Measurements from ENCODE around the gene ADIPOQ.
"Not testable (repeated sequence)": the region's sequence is repeated elsewhere in the genome, so short reads cannot be mapped to it uniquely, and the experiment has no call there.

ADIPOQ gene

GRCh38 chr3:186841620-186842019 is 890 bp upstream of the ADIPOQ start:
- Histone ChIP-seq H3K36me3 (ENCODE audit: insufficient read depth, low read length) (no peaks in the 10 kb centered on the region), H3K9me3 (ENCODE audit: low read depth, low read length) (no peaks in the 10 kb centered on the region), H3K9ac (ENCODE audit: insufficient read length) (no peak overlapping the region), H3K27ac (no peak overlapping the region), H3K4me3 (no peak overlapping the region)
- TF ChIP-seq FOXP2 (optimal IDR thresholded peaks at IDR 0.05; ENCODE audit: control extremely low read depth, extremely low read length, insufficient read depth) = no peak
- no peak for TF ChIP-seq POLR2AphosphoS5 (IDR thresholded peaks at IDR 0.05; ENCODE audit: borderline replicate concordance, low read depth, low read length)
- TF ChIP-seq EZH2 (IDR thresholded peaks at IDR 0.05) = no peak
- no peak for DNase-seq (ENCODE audit: low read depth, low spot score)

GRCh38 chr3:186843039-186843432 is 526 bp downstream of the ADIPOQ start:
- H3K9ac ChIP-seq (ENCODE audit: insufficient read length) = no peak overlapping the region
- H3K27ac ChIP-seq = no peak overlapping the region
- DNase-seq (ENCODE audit: low read depth, low spot score) = no peak
- TF ChIP-seq POLR2AphosphoS5 (IDR thresholded peaks at IDR 0.05; ENCODE audit: borderline replicate concordance, low read depth, low read length) = no peak
- TF ChIP-seq EZH2 (IDR thresholded peaks at IDR 0.05) = no peak
- TF ChIP-seq FOXP2 (optimal IDR thresholded peaks at IDR 0.05; ENCODE audit: control extremely low read depth, extremely low read length, insufficient read depth) = no peak
- H3K9me3 ChIP-seq (ENCODE audit: low read depth, low read length) = no peaks in the 10 kb centered on the region
- H3K36me3 ChIP-seq (ENCODE audit: insufficient read depth, low read length) = no peaks in the 10 kb centered on the region
- H3K4me3 ChIP-seq = no peak overlapping the region

- Histone ChIP-seq H3K9ac (ENCODE audit: insufficient read length) (no peak overlapping the region), H3K9me3 (ENCODE audit: low read depth, low read length) (no peaks in the 10 kb centered on the region), H3K4me3 (no peak overlapping the region), H3K36me3 (ENCODE audit: insufficient read depth, low read length) (no peaks in the 10 kb centered on the region), H3K27ac (no peak overlapping the region)
- TF ChIP-seq POLR2AphosphoS5 (IDR thresholded peaks at IDR 0.05; ENCODE audit: borderline replicate concordance, low read depth, low read length) = no peak
- no peak for TF ChIP-seq FOXP2 (optimal IDR thresholded peaks at IDR 0.05; ENCODE audit: control extremely low read depth, extremely low read length, insufficient read depth)
- DNase-seq (ENCODE audit: low read depth, low spot score) = no peak
These were observed 2.4 kb downstream of the ADIPOQ start for GRCh38 chr3:186844908-186845307.

- Histone ChIP-seq H3K4me3 (no peak overlapping the region), H3K27ac (no peak overlapping the region), H3K36me3 (ENCODE audit: insufficient read depth, low read length) (no peaks in the 10 kb centered on the region), H3K9me3 (ENCODE audit: low read depth, low read length) (no peaks in the 10 kb centered on the region), H3K9ac (ENCODE audit: insufficient read length) (no peak overlapping the region)
- TF ChIP-seq EZH2 (IDR thresholded peaks at IDR 0.05) (no peak), FOXP2 (optimal IDR thresholded peaks at IDR 0.05; ENCODE audit: control extremely low read depth, extremely low read length, insufficient read depth) (no peak)
- no peak for DNase-seq (ENCODE audit: low read depth, low spot score)
These were observed 3.2 kb downstream of the ADIPOQ start for GRCh38 chr3:186845756-186846155.

- H3K36me3 ChIP-seq (ENCODE audit: insufficient read depth, low read length) = no peaks in the 10 kb centered on the region
- H3K9ac ChIP-seq (ENCODE audit: insufficient read length) = no peak overlapping the region
- no peak for TF ChIP-seq FOXP2 (optimal IDR thresholded peaks at IDR 0.05; ENCODE audit: control extremely low read depth, extremely low read length, insufficient read depth)
- H3K4me3 ChIP-seq = no peak overlapping the region
- no peak for DNase-seq (ENCODE audit: low read depth, low spot score)
- H3K27ac ChIP-seq = no peak overlapping the region
- H3K9me3 ChIP-seq (ENCODE audit: low read depth, low read length) = no peaks in the 10 kb centered on the region
These were observed 4.9 kb downstream of the ADIPOQ start for GRCh38 chr3:186847437-186847836.

GRCh38 chr3:186849374-186849975 is 7.0 kb downstream of the ADIPOQ start:
- Histone ChIP-seq H3K9ac (ENCODE audit: insufficient read length) (no peak overlapping the region), H3K4me3 (no peak overlapping the region), H3K27ac (no peak overlapping the region), H3K36me3 (ENCODE audit: insufficient read depth, low read length) (no peaks in the 10 kb centered on the region), H3K9me3 (ENCODE audit: low read depth, low read length) (no peaks in the 10 kb centered on the region)
- DNase-seq (ENCODE audit: low read depth, low spot score) = peak; percentile 40
- TF ChIP-seq FOXP2 (optimal IDR thresholded peaks at IDR 0.05; ENCODE audit: control extremely low read depth, extremely low read length, insufficient read depth) = no peak
- TF ChIP-seq EZH2 (IDR thresholded peaks at IDR 0.05) = no peak
- no peak for TF ChIP-seq POLR2AphosphoS5 (IDR thresholded peaks at IDR 0.05; ENCODE audit: borderline replicate concordance, low read depth, low read length)

- not testable (repeated sequence) for H3K9me3 ChIP-seq (ENCODE audit: low read depth, low read length); H3K4me3 ChIP-seq; H3K27ac ChIP-seq; H3K9ac ChIP-seq (ENCODE audit: insufficient read length); DNase-seq (ENCODE audit: low read depth, low spot score); H3K36me3 ChIP-seq (ENCODE audit: insufficient read depth, low read length)
These were observed 9.3 kb downstream of the ADIPOQ start for GRCh38 chr3:186851835-186852234.

- no peak for TF ChIP-seq POLR2AphosphoS5 (IDR thresholded peaks at IDR 0.05; ENCODE audit: borderline replicate concordance, low read depth, low read length)
- TF ChIP-seq EZH2 (IDR thresholded peaks at IDR 0.05) = no peak
- no peak for TF ChIP-seq FOXP2 (optimal IDR thresholded peaks at IDR 0.05; ENCODE audit: control extremely low read depth, extremely low read length, insufficient read depth)
- Histone ChIP-seq H3K36me3 (ENCODE audit: insufficient read depth, low read length) (no peaks in the 10 kb centered on the region), H3K9me3 (ENCODE audit: low read depth, low read length) (no peaks in the 10 kb centered on the region), H3K4me3 (no peak overlapping the region), H3K9ac (ENCODE audit: insufficient read length) (no peak overlapping the region), H3K27ac (no peak overlapping the region)
- DNase-seq (ENCODE audit: low read depth, low spot score) = no peak
These were observed 10.5 kb downstream of the ADIPOQ start for GRCh38 chr3:186852994-186853393.

GRCh38 chr3:186854146-186854545 is 11.6 kb downstream of the ADIPOQ start:
- H3K27ac ChIP-seq = no peak overlapping the region

More at GRCh38 chr3:186854146-186854545, 11.6 kb downstream of the ADIPOQ start:
- no peaks in the 10 kb centered on the region for H3K9me3 ChIP-seq (ENCODE audit: low read depth, low read length)
- no peak for TF ChIP-seq POLR2AphosphoS5 (IDR thresholded peaks at IDR 0.05; ENCODE audit: borderline replicate concordance, low read depth, low read length)
- no peak for TF ChIP-seq FOXP2 (optimal IDR thresholded peaks at IDR 0.05; ENCODE audit: control extremely low read depth, extremely low read length, insufficient read depth)
- no peak for TF ChIP-seq EZH2 (IDR thresholded peaks at IDR 0.05)
- no peak for DNase-seq (ENCODE audit: low read depth, low spot score)
- H3K4me3 ChIP-seq = no peak overlapping the region
- H3K36me3 ChIP-seq (ENCODE audit: insufficient read depth, low read length) = no peaks in the 10 kb centered on the region
- no peak overlapping the region for H3K9ac ChIP-seq (ENCODE audit: insufficient read length)

All from SK-N-MC (cell line).